Fibroblast of lung (primary cell): ENCODE measurements around the gene SPIN3.

Source experiments
- EZH2 ChIP-seq: IDR thresholded peaks from 2 replicates; pipeline ENCODE4 v1.5.1; 2012; ENCODE audit warnings: low read length, control low read depth, mild to moderate bottlenecking; ENCODE audit errors: missing control alignments
- TF ChIP-seq, protein P1 (sequence below), 2 donors: IDR thresholded peaks in 1 of 2; conservative IDR thresholded peaks in 1 of 2; 1 replicate in 1 of 2; 2 replicates in 1 of 2; pipeline ENCODE4 v1.5.1; 2011 to 2012; ENCODE audit warnings: low read length in 2 of 2, control low read depth in 1 of 2, inconsistent platforms in 1 of 2, low read depth in 1 of 2, mild to moderate bottlenecking in 1 of 2

DNA sequence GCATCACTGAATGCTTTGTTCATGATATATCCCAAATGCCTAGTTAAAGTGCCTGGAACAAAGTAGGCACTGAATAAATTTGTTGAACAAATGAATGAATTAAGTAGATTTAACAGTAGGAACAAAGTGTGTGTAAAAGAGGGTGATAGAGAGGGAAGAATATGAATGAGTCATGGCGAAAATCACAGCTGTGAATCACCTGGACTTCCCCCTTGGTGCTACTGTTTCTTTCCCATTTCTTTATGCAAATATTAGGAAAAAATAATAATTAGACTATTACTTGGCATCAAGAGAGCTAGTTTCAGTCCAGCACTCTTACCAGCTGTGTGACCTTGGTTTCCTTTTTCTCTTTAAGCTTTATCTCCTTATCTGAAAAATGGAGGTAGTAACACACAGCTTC lies 9.2 kb downstream of the SPIN3 start:
- TF ChIP-seq, protein P1, sequence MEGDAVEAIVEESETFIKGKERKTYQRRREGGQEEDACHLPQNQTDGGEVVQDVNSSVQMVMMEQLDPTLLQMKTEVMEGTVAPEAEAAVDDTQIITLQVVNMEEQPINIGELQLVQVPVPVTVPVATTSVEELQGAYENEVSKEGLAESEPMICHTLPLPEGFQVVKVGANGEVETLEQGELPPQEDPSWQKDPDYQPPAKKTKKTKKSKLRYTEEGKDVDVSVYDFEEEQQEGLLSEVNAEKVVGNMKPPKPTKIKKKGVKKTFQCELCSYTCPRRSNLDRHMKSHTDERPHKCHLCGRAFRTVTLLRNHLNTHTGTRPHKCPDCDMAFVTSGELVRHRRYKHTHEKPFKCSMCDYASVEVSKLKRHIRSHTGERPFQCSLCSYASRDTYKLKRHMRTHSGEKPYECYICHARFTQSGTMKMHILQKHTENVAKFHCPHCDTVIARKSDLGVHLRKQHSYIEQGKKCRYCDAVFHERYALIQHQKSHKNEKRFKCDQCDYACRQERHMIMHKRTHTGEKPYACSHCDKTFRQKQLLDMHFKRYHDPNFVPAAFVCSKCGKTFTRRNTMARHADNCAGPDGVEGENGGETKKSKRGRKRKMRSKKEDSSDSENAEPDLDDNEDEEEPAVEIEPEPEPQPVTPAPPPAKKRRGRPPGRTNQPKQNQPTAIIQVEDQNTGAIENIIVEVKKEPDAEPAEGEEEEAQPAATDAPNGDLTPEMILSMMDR (conservative IDR thresholded peaks at IDR 0.05 in 1 of 2, IDR thresholded peaks at IDR 0.05 in 1 of 2; ENCODE audit: low read depth in 1 of 2, low read length in 2 of 2): no peak
- no peak for TF ChIP-seq EZH2
